ENCODE measurements around the gene TMED6. TPM values are rescaled to one million over a fixed set of nuclear protein-coding genes. Genes with fewer than 3 reads are reported as not detected.

TMED6 gene
- not detected for total RNA-seq

DNA sequence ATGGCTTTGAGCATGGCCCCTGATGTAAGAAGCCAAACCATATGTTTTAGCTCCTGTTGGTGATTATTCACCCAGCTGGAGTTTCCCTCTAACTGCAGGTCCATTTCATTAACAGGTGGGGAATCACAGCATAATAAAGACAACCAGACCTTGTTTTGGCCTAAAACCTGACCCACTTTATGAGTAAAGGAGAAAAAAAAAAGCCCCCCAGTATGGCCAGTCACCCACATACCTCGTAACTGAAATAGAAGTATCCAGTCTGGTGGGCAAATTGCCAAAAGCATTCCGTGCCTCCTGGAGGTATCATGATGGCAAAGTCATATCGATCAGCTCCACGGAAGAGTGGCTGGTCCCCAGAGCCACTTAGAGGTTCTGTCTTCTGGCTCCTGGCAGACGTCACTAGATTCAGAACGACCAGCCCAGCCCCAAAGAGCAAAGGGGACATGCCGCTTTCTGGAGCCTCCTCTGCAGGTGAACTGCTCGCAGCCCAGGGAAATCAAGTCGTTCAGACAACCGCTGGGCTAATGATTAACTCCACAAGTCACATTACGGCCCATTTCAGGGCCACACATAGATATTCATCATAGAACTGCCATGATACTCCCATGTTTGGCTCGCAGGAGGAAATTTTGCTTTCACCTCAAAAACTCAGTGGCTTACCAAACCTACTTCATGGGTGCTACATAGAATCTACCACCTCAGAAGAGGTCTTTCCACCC lies at the start of gene TMED6:
Gene TMED6 (minus strand): TSS at position 478 of the 719 bp plus-strand sequence. CDS start 33 bp downstream, at position 445.
- WGBS = 81% methylated on average over 12 of the region's 12 CpGs
- intact Hi-C loops (cut with DNase I) = no loop called here
- TF ChIP-seq POLR2AphosphoS5 (IDR thresholded peaks at IDR 0.05) (no peak), POLR2A (IDR thresholded peaks at IDR 0.05; ENCODE audit: low read depth) (no peak), EP300 (IDR thresholded peaks at IDR 0.05) (no peak)
- TF ChIP-seq, protein P1, sequence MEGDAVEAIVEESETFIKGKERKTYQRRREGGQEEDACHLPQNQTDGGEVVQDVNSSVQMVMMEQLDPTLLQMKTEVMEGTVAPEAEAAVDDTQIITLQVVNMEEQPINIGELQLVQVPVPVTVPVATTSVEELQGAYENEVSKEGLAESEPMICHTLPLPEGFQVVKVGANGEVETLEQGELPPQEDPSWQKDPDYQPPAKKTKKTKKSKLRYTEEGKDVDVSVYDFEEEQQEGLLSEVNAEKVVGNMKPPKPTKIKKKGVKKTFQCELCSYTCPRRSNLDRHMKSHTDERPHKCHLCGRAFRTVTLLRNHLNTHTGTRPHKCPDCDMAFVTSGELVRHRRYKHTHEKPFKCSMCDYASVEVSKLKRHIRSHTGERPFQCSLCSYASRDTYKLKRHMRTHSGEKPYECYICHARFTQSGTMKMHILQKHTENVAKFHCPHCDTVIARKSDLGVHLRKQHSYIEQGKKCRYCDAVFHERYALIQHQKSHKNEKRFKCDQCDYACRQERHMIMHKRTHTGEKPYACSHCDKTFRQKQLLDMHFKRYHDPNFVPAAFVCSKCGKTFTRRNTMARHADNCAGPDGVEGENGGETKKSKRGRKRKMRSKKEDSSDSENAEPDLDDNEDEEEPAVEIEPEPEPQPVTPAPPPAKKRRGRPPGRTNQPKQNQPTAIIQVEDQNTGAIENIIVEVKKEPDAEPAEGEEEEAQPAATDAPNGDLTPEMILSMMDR (IDR thresholded peaks at IDR 0.05) = no peak
- Histone ChIP-seq H3K36me3 (peaks cover 6 to 59% (median 39%) of the 10 kb centered on the region in 4 donors), H3K4me1 (no peaks in the 10 kb centered on the region), H3K27me3 (no peaks in the 10 kb centered on the region), H3K27ac (replicated peaks in 1 of 4) (no peak within 1 kb of the TSS), H3K4me3 (no peak within 1 kb of the TSS), H3K9me3 (no peaks in the 10 kb centered on the region)
- no peak for DNase-seq (ENCODE audit: extremely low spot score)

DNA sequence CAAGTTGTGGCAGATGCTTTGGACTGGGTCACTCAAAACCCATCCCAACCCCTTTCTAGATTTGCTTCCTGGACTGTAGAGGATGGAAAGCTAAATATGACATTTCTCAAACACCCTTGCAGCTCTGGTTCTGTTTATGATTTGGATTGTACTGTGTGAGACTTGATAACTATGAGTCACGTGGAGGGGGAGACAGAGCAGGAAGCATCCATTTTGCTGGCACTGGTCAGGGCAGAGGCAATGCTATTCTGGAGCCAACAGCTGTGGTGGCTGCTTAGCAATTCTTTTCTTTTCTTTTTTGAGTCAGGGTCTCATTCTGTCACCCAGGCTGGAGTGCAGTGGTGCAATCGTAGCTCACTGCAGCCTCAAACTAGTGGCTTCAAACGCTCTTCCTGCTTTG lies 47.8 kb upstream of the TMED6 start:
- intact Hi-C loops (cut with DNase I) = loop anchor here (5.0 kb wide), 2 partner anchors 168 to 308 kb away; partner anchors contain the start of gene NFAT5
- Histone ChIP-seq H3K36me3 (no peaks in the 10 kb centered on the region), H3K4me1 (peaks cover 25 to 40% (median 35%) of the 10 kb centered on the region in 4 donors), H3K27me3 (no peaks in the 10 kb centered on the region), H3K9me3 (no peaks in the 10 kb centered on the region), H3K27ac (replicated peaks in 1 of 4) (no peak overlapping the region), H3K4me3 (no peak overlapping the region)
- WGBS = 59% methylated on average over 3 of the region's 3 CpGs
- no peak for DNase-seq (ENCODE audit: extremely low spot score)
- TF ChIP-seq, protein P1 (IDR thresholded peaks at IDR 0.05) = no peak
- TF ChIP-seq EP300 (IDR thresholded peaks at IDR 0.05) (no peak), POLR2A (IDR thresholded peaks at IDR 0.05; ENCODE audit: low read depth) (no peak), POLR2AphosphoS5 (IDR thresholded peaks at IDR 0.05) (no peak)

DNA sequence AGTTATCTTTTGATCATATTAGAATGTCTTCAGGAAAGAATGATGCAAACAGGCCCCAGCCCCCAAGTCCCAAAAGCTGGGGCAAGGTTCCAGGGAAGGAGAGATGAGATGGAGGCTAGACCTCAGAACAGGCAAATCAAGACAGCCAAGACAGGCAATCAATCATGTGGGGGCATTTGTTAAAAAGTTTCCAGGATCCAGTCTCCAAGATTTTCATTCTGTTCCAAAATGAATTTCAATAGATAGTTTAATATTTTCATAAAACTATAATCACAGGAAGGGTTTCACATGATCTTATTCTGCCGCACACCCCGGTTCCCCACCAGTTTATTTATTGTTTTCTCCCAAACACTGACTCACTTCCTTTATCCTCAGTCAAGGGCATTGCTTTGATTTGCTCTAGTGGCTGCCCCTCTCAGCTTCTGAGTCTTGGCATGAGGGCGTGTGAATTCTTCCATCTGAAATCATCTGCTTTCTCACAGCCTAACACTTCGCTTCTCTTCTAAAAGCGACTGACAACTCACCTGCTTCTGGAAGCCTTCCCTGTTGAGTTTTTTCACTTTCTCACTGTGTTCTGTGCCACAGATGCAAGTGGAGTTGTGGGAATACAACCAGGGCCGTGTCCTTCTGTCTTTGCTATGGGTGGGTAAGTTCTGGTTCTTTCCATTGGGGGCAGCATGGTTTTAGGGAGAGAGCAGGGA lies 46.4 kb upstream of the TMED6 start:
- H3K9me3 ChIP-seq = no peaks in the 10 kb centered on the region
- peaks cover 19 to 31% (median 26%) of the 10 kb centered on the region in 4 donors for H3K4me1 ChIP-seq
- H3K27ac ChIP-seq (replicated peaks in 1 of 4) = peak overlapping the region; percentile 6 to 77 (median 38)
- no peaks in the 10 kb centered on the region for H3K27me3 ChIP-seq
- no peak for TF ChIP-seq EP300 (IDR thresholded peaks at IDR 0.05)
- TF ChIP-seq POLR2A (IDR thresholded peaks at IDR 0.05; ENCODE audit: low read depth) = no peak
- TF ChIP-seq POLR2AphosphoS5 (IDR thresholded peaks at IDR 0.05) = peak in 1 of 2 donors; percentile 22
- TF ChIP-seq, protein P1 (IDR thresholded peaks at IDR 0.05) = peak; percentile 46 to 63 (median 60)
- H3K36me3 ChIP-seq = no peaks in the 10 kb centered on the region
- intact Hi-C loops (cut with DNase I) = loop anchor here (2.0 to 5.0 kb wide), 3 partner anchors 169 to 357 kb away; partner anchors contain the start of genes NFAT5 and NOB1
- 55% methylated on average over 6 of the region's 6 CpGs for WGBS
- DNase-seq (ENCODE audit: extremely low spot score) = no peak
- no peak overlapping the region for H3K4me3 ChIP-seq

DNA sequence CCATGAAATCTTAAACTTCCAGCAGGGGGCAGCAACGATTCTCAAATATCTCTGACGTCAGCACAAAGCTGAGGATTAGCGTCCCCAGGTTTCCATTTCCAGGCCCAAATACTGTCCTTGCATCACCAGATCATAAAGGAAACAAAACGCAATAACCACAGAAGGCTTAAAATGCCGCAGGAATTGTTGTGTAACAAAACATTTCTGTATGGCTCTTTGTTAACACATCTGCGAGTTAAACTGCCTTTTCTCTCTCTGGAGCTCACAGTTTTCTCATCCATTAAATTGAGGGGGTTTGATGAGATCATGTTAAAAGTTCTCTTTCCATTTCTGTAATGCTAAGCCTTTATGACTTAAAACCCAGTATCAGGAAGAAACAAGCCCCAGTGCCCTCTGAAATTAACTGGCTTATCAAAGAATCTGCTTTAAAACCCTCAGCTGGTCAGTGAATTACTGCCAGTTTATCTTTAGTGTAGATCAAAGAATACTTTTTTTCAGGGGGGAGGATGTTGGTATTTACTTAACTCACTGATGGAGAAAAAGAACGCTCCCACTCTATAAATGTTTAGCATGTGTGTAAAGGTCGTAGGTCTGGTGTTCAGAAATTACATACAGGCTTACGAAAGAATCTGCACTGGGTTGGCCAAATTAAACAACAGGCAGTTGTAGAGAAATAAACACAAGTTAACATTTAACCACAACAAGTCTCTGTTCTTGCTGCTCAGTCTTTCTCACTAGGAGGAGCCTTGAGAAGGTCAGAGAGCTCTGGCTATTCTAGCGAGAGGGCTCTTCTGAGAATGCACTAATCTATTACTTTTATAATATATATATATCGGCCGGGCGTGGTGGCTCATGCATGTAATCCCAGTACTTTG lies 44.8 kb upstream of the TMED6 start:
- DNase-seq (ENCODE audit: extremely low spot score) = no peak
- 24% methylated on average over 13 of the region's 13 CpGs for WGBS
- intact Hi-C loops (cut with DNase I) = loop anchor here (2.0 to 5.0 kb wide), 3 partner anchors 171 to 358 kb away; partner anchors contain the start of genes NFAT5 and NOB1
- no peaks in the 10 kb centered on the region for H3K27me3 ChIP-seq
- peak overlapping the region in 1 of 4 donors; percentile 6 for H3K4me3 ChIP-seq
- H3K27ac ChIP-seq (replicated peaks in 1 of 4) = peak overlapping the region; percentile 77 to 84 (median 80)
- peaks cover 19 to 31% (median 26%) of the 10 kb centered on the region in 4 donors for H3K4me1 ChIP-seq
- H3K9me3 ChIP-seq = no peaks in the 10 kb centered on the region
- TF ChIP-seq POLR2AphosphoS5 (IDR thresholded peaks at IDR 0.05) (peak; percentile 40 to 59), POLR2A (IDR thresholded peaks at IDR 0.05; ENCODE audit: low read depth) (no peak)
- TF ChIP-seq, protein P1 (IDR thresholded peaks at IDR 0.05) = peak; percentile 73 to 82 (median 81)
- no peaks in the 10 kb centered on the region for H3K36me3 ChIP-seq
